ENCODE data around the gene ALG10B.

DNA sequence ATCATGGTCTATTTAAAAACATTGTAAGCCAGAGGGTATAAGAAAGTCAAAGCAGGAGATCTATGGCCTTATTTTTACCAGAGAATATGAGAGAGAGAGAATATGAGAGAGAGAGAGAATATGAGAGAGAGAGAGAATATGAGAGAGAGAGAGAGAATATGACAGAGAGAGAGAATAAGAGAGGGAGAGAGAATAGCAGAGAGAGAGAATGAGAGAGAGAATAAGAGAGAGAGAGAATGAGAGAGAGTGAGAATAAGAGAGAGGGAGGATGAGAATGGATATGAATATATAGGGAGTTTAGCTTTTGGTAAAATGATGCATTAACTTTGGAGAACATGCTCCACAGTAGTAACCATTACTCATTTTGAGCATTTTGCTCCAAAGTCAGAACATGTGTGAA is 48.0 kb upstream of the ALG10B start:
- TF ChIP-seq, protein P1, sequence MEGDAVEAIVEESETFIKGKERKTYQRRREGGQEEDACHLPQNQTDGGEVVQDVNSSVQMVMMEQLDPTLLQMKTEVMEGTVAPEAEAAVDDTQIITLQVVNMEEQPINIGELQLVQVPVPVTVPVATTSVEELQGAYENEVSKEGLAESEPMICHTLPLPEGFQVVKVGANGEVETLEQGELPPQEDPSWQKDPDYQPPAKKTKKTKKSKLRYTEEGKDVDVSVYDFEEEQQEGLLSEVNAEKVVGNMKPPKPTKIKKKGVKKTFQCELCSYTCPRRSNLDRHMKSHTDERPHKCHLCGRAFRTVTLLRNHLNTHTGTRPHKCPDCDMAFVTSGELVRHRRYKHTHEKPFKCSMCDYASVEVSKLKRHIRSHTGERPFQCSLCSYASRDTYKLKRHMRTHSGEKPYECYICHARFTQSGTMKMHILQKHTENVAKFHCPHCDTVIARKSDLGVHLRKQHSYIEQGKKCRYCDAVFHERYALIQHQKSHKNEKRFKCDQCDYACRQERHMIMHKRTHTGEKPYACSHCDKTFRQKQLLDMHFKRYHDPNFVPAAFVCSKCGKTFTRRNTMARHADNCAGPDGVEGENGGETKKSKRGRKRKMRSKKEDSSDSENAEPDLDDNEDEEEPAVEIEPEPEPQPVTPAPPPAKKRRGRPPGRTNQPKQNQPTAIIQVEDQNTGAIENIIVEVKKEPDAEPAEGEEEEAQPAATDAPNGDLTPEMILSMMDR (IDR thresholded peaks at IDR 0.05) = no peak
- TF ChIP-seq POLR2A (IDR thresholded peaks at IDR 0.05) = no peak

Measured in ovary (tissue), 3 donors.